GM19099 (cell line): ENCODE results near the gene SMARCB1.
A peak's percentile ranks its signal among the peaks of the same experiment; 100 is the strongest.

Experiments
- POLR2A ChIP-seq: IDR thresholded peaks from 3 replicates; pipeline ENCODE4 v1.6.1; 2011; ENCODE audit warnings: low read depth; ENCODE audit not compliant: insufficient read length; ENCODE audit errors: extremely low read depth

SMARCB1 gene

GRCh38 chr22:23801238-23801821 is 14.6 kb downstream of the SMARCB1 start:
- no peak for TF ChIP-seq POLR2A

GRCh38 chr22:23801886-23802377 is 15.2 kb downstream of the SMARCB1 start:
- TF ChIP-seq POLR2A, result no peak

GRCh38 chr22:23803001-23803819 is 16.4 kb downstream of the SMARCB1 start:
- TF ChIP-seq POLR2A, result peak; percentile 28

- TF ChIP-seq POLR2A, result no peak
Observed at GRCh38 chr22:23804781-23805291, 18.1 kb downstream of the SMARCB1 start.

GRCh38 chr22:23806837-23807236 is 20.1 kb downstream of the SMARCB1 start:
- no peak for TF ChIP-seq POLR2A

- TF ChIP-seq POLR2A, result no peak
Observed at GRCh38 chr22:23812378-23812777, 25.6 kb downstream of the SMARCB1 start.

- TF ChIP-seq POLR2A, result no peak
Observed at GRCh38 chr22:23815541-23816155, 28.9 kb downstream of the SMARCB1 start.

- TF ChIP-seq POLR2A, result no peak
Observed at GRCh38 chr22:23816156-23816976, 29.6 kb downstream of the SMARCB1 start.

GRCh38 chr22:23817146-23817545 is 30.4 kb downstream of the SMARCB1 start:
- no peak for TF ChIP-seq POLR2A

- no peak for TF ChIP-seq POLR2A
Observed at GRCh38 chr22:23818541-23818940, 31.8 kb downstream of the SMARCB1 start.

- TF ChIP-seq POLR2A, result no peak
Observed at GRCh38 chr22:23820748-23821211, 34.0 kb downstream of the SMARCB1 start.

- no peak for TF ChIP-seq POLR2A
Observed at GRCh38 chr22:23822101-23822671, 35.4 kb downstream of the SMARCB1 start.

- TF ChIP-seq POLR2A, result no peak
Observed at GRCh38 chr22:23823331-23823791, 36.6 kb downstream of the SMARCB1 start.

- no peak for TF ChIP-seq POLR2A
Observed at GRCh38 chr22:23824476-23825245, 37.9 kb downstream of the SMARCB1 start.

- no peak for TF ChIP-seq POLR2A
Observed at GRCh38 chr22:23825246-23825905, 38.6 kb downstream of the SMARCB1 start.
